Bone marrow (tissue), 2 donors: ENCODE data around the gene UBAC2.

ENCODE experiments used
- DNase-seq, 2 donors: peaks; one replicate each; lab custom pipeline; 2025; lab: John Stamatoyannopoulos, UW

Gene UBAC2

GRCh38 chr13:99200432-99201167 is at the start of gene UBAC2:
TSS of gene UBAC2 (plus strand) at chr13:99200854. CDS start at chr13:99200909, 55 bp downstream.
- DNase-seq: peak; percentile 83 to 96

GRCh38 chr13:99151516-99151915 is 49.1 kb upstream of the UBAC2 start:
- DNase-seq: no peak

GRCh38 chr13:99153219-99153618 is 47.4 kb upstream of the UBAC2 start:
- no peak for DNase-seq

- no peak for DNase-seq
These were observed 46.6 kb upstream of the UBAC2 start for GRCh38 chr13:99154064-99154463.

GRCh38 chr13:99155821-99156220 is 44.8 kb upstream of the UBAC2 start:
- DNase-seq: no peak

GRCh38 chr13:99157046-99157445 is 43.6 kb upstream of the UBAC2 start:
- no peak for DNase-seq

- no peak for DNase-seq
These were observed 41.8 kb upstream of the UBAC2 start for GRCh38 chr13:99158846-99159245.

GRCh38 chr13:99159331-99160061 is 41.2 kb upstream of the UBAC2 start:
- DNase-seq: no peak

GRCh38 chr13:99160415-99160814 is 40.2 kb upstream of the UBAC2 start:
- no peak for DNase-seq

- DNase-seq: no peak
These were observed 39.1 kb upstream of the UBAC2 start for GRCh38 chr13:99161512-99161911.

- no peak for DNase-seq
These were observed 37.9 kb upstream of the UBAC2 start for GRCh38 chr13:99162567-99163361.

GRCh38 chr13:99164226-99164625 is 36.4 kb upstream of the UBAC2 start:
- no peak for DNase-seq

GRCh38 chr13:99165753-99166587 is 34.7 kb upstream of the UBAC2 start:
- DNase-seq: no peak

- no peak for DNase-seq
These were observed 27.7 kb upstream of the UBAC2 start for GRCh38 chr13:99172951-99173350.

- no peak for DNase-seq
These were observed 27.0 kb upstream of the UBAC2 start for GRCh38 chr13:99173606-99174005.

- no peak for DNase-seq
These were observed 26.0 kb upstream of the UBAC2 start for GRCh38 chr13:99174533-99175100.

GRCh38 chr13:99176309-99177276 is 24.1 kb upstream of the UBAC2 start:
- peak; percentile 17 to 42 for DNase-seq

- DNase-seq: peak in 1 of 2 donors; percentile 5
These were observed 22.0 kb upstream of the UBAC2 start for GRCh38 chr13:99178636-99179035.

- no peak for DNase-seq
These were observed 21.2 kb upstream of the UBAC2 start for GRCh38 chr13:99179460-99179859.

GRCh38 chr13:99182439-99182838 is 18.2 kb upstream of the UBAC2 start:
- DNase-seq: no peak
